K562 (cell line): ENCODE measurements around the gene RNF13. TPM values are rescaled to one million over a fixed set of nuclear protein-coding genes. Genes with fewer than 3 reads are reported as not detected.

Experiments
- ARHGAP35 ChIP-seq: fragments of 450-650 bp; IDR thresholded peaks from 2 replicates; pipeline ENCODE4 v1.6.1; 2018; ENCODE audit not compliant: partially characterized antibody
- CTCF ChIP-seq, 3 experiments: IDR thresholded peaks in 2 of 3; conservative IDR thresholded peaks in 1 of 3; 2 replicates each; pipeline ENCODE4 v1.5.1; 2011 to 2012; ENCODE audit warnings: low read length in 3 of 3, mild to moderate bottlenecking in 3 of 3, control low read depth in 2 of 3, improper control_type of control experiment in 1 of 3, inconsistent platforms in 1 of 3, low read depth in 1 of 3, mixed read lengths in 1 of 3, moderate library complexity in 1 of 3; ENCODE audit not compliant: insufficient read depth in 2 of 3
- FOXM1 ChIP-seq, 2 experiments: fragments of 450-650 bp in 1 of 2; sonication (generic) in 1 of 2; formaldehyde crosslinking in 1 of 2; IDR thresholded peaks; 2 replicates each; pipeline versions ENCODE4 v1.6.1 to v1.9.0; 2017 to 2022; ENCODE audit warnings: low read depth in 2 of 2, mild to moderate bottlenecking in 2 of 2, missing genetic modification reagents in 1 of 2, moderate library complexity in 1 of 2
- PTTG1 ChIP-seq: fragments of 450-650 bp; IDR thresholded peaks from 2 replicates; pipeline ENCODE4 v1.6.1; 2016; ENCODE audit warnings: low read depth, mild to moderate bottlenecking, missing genetic modification characterization, missing compliant biosample characterization
- SMARCB1 ChIP-seq: IDR thresholded peaks from 2 replicates; pipeline ENCODE4 v1.6.1; 2011; ENCODE audit warnings: improper control_type of control experiment, low read depth; ENCODE audit not compliant: insufficient read length
- ZNF740 ChIP-seq, 3 experiments: fragments of 200-800 bp in 1 of 3; sonication (Bioruptor generic) in 1 of 3; sonication (generic) in 1 of 3; formaldehyde crosslinking in 1 of 3; IDR thresholded peaks; 2 replicates each; pipeline versions ENCODE4 v1.6.1 to v1.8.0; 2016 to 2022; ENCODE audit warnings: mild to moderate bottlenecking in 2 of 3, missing compliant biosample characterization in 2 of 3, missing genetic modification characterization in 2 of 3, missing genetic modification reagents in 1 of 3
- polyA plus RNA-seq, 8 experiments: library from polyadenylated mRNA; depleted of rRNA in 4 of 8; stranded (reverse) in 5 of 8; unstranded in 3 of 8; fragments of >200 nt; fragmentation: Nextera tagmentation in 2 of 8; fragmentation: Illumina TruSeq in 1 of 8; extraction: Ambion mirVana in 2 of 8; extraction: Trizol in 1 of 8; gene quantifications; 2 replicates each; pipeline versions ENCODE4 v1.2.1 to v1.2.3, GENCODE V29; 2011 to 2014; ENCODE audit warnings: inconsistent platforms in 1 of 8, missing spikeins in 1 of 8
- total RNA-seq, 7 experiments: library from RNA; depleted of rRNA in 6 of 7; stranded (reverse); fragments of >200 nt in 6 of 7; fragmentation: Illumina TruSeq in 2 of 7; extraction: Trizol in 2 of 7; gene quantifications; 2 replicates each; pipeline versions ENCODE4 v1.2.1 to v1.2.3, GENCODE V29; 2011 to 2021; ENCODE audit warnings: low replicate concordance in 1 of 7
- TF ChIP-seq, protein P1 (sequence below): fragments of 450-650 bp; IDR thresholded peaks from 2 replicates; pipeline ENCODE4 v1.6.1; 2016; ENCODE audit warnings: mild to moderate bottlenecking, moderate library complexity
- TF ChIP-seq, protein P2 (sequence below): fragments of 450-650 bp; formaldehyde crosslinking; IDR thresholded peaks from 2 replicates; pipeline ENCODE4 v1.4.0; 2020; ENCODE audit warnings: mild to moderate bottlenecking, mixed read lengths
- TF ChIP-seq, protein P3 (sequence below): sonication (generic); formaldehyde crosslinking; IDR thresholded peaks from 2 replicates; pipeline ENCODE4 v1.8.1; 2023; ENCODE audit warnings: mild to moderate bottlenecking, missing genetic modification reagents

The RNF13 gene
- total and polyA plus RNA-seq, 9 of the 15 experiments (the other 6 are each of a cell fraction or from before 2014, with no cell fraction given) = 12.7 to 35.8 (median 18.9) TPM

GRCh38 chr3:149790698-149791097 is 22.3 kb upstream of the RNF13 start (continued):
- TF ChIP-seq, protein P1, sequence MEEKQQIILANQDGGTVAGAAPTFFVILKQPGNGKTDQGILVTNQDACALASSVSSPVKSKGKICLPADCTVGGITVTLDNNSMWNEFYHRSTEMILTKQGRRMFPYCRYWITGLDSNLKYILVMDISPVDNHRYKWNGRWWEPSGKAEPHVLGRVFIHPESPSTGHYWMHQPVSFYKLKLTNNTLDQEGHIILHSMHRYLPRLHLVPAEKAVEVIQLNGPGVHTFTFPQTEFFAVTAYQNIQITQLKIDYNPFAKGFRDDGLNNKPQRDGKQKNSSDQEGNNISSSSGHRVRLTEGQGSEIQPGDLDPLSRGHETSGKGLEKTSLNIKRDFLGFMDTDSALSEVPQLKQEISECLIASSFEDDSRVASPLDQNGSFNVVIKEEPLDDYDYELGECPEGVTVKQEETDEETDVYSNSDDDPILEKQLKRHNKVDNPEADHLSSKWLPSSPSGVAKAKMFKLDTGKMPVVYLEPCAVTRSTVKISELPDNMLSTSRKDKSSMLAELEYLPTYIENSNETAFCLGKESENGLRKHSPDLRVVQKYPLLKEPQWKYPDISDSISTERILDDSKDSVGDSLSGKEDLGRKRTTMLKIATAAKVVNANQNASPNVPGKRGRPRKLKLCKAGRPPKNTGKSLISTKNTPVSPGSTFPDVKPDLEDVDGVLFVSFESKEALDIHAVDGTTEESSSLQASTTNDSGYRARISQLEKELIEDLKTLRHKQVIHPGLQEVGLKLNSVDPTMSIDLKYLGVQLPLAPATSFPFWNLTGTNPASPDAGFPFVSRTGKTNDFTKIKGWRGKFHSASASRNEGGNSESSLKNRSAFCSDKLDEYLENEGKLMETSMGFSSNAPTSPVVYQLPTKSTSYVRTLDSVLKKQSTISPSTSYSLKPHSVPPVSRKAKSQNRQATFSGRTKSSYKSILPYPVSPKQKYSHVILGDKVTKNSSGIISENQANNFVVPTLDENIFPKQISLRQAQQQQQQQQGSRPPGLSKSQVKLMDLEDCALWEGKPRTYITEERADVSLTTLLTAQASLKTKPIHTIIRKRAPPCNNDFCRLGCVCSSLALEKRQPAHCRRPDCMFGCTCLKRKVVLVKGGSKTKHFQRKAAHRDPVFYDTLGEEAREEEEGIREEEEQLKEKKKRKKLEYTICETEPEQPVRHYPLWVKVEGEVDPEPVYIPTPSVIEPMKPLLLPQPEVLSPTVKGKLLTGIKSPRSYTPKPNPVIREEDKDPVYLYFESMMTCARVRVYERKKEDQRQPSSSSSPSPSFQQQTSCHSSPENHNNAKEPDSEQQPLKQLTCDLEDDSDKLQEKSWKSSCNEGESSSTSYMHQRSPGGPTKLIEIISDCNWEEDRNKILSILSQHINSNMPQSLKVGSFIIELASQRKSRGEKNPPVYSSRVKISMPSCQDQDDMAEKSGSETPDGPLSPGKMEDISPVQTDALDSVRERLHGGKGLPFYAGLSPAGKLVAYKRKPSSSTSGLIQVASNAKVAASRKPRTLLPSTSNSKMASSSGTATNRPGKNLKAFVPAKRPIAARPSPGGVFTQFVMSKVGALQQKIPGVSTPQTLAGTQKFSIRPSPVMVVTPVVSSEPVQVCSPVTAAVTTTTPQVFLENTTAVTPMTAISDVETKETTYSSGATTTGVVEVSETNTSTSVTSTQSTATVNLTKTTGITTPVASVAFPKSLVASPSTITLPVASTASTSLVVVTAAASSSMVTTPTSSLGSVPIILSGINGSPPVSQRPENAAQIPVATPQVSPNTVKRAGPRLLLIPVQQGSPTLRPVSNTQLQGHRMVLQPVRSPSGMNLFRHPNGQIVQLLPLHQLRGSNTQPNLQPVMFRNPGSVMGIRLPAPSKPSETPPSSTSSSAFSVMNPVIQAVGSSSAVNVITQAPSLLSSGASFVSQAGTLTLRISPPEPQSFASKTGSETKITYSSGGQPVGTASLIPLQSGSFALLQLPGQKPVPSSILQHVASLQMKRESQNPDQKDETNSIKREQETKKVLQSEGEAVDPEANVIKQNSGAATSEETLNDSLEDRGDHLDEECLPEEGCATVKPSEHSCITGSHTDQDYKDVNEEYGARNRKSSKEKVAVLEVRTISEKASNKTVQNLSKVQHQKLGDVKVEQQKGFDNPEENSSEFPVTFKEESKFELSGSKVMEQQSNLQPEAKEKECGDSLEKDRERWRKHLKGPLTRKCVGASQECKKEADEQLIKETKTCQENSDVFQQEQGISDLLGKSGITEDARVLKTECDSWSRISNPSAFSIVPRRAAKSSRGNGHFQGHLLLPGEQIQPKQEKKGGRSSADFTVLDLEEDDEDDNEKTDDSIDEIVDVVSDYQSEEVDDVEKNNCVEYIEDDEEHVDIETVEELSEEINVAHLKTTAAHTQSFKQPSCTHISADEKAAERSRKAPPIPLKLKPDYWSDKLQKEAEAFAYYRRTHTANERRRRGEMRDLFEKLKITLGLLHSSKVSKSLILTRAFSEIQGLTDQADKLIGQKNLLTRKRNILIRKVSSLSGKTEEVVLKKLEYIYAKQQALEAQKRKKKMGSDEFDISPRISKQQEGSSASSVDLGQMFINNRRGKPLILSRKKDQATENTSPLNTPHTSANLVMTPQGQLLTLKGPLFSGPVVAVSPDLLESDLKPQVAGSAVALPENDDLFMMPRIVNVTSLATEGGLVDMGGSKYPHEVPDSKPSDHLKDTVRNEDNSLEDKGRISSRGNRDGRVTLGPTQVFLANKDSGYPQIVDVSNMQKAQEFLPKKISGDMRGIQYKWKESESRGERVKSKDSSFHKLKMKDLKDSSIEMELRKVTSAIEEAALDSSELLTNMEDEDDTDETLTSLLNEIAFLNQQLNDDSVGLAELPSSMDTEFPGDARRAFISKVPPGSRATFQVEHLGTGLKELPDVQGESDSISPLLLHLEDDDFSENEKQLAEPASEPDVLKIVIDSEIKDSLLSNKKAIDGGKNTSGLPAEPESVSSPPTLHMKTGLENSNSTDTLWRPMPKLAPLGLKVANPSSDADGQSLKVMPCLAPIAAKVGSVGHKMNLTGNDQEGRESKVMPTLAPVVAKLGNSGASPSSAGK = no peak
- TF ChIP-seq CTCF (IDR thresholded peaks at IDR 0.05 in 2 of 3, conservative IDR thresholded peaks at IDR 0.05 in 1 of 3; ENCODE audit: insufficient read depth in 2 of 3, low read depth in 1 of 3, low read length in 3 of 3) (no peak), SMARCB1 (no peak), PTTG1 (no peak), ARHGAP35 (no peak), ZNF740 (CRISPR knock-in tag; IDR thresholded peaks at IDR 0.05) (no peak), ZNF740 (tag; IDR thresholded peaks at IDR 0.05) (no peak), FOXM1 (IDR thresholded peaks at IDR 0.05; ENCODE audit: low read depth) (no peak), FOXM1 (CRISPR knock-in tag; IDR thresholded peaks at IDR 0.05; ENCODE audit: low read depth) (no peak)
- TF ChIP-seq, protein P2, sequence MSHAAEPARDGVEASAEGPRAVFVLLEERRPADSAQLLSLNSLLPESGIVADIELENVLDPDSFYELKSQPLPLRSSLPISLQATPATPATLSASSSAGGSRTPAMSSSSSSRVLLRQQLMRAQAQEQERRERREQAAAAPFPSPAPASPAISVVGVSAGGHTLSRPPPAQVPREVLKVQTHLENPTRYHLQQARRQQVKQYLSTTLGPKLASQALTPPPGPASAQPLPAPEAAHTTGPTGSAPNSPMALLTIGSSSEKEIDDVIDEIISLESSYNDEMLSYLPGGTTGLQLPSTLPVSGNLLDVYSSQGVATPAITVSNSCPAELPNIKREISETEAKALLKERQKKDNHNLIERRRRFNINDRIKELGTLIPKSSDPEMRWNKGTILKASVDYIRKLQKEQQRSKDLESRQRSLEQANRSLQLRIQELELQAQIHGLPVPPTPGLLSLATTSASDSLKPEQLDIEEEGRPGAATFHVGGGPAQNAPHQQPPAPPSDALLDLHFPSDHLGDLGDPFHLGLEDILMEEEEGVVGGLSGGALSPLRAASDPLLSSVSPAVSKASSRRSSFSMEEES = no peak
- TF ChIP-seq, protein P3, sequence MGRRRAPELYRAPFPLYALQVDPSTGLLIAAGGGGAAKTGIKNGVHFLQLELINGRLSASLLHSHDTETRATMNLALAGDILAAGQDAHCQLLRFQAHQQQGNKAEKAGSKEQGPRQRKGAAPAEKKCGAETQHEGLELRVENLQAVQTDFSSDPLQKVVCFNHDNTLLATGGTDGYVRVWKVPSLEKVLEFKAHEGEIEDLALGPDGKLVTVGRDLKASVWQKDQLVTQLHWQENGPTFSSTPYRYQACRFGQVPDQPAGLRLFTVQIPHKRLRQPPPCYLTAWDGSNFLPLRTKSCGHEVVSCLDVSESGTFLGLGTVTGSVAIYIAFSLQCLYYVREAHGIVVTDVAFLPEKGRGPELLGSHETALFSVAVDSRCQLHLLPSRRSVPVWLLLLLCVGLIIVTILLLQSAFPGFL (CRISPR knock-in tag) = no peak
